Duodenal mucosa (tissue), 2 donors: ENCODE measurements around the gene MET.
"Not testable (repeated sequence)": the region's sequence is repeated elsewhere in the genome, so short reads cannot be mapped to it uniquely, and the experiment has no call there.

Experiments
- H3K27ac ChIP-seq: one replicate; pipeline ENCODE4 v1.7.0; 2013; ENCODE audit warnings: low read depth, low read length
- H3K27me3 ChIP-seq, 2 donors: one replicate each; pipeline ENCODE4 v1.7.0; 2013; ENCODE audit warnings: low read length in 2 of 2, control low read depth in 1 of 2; ENCODE audit not compliant: insufficient read depth in 2 of 2, control insufficient read depth in 1 of 2
- H3K36me3 ChIP-seq, 2 donors: one replicate each; pipeline ENCODE4 v1.7.0; 2013; ENCODE audit warnings: low read length in 2 of 2, control low read depth in 1 of 2; ENCODE audit not compliant: insufficient read depth in 2 of 2, control insufficient read depth in 1 of 2
- H3K4me1 ChIP-seq, 2 donors: one replicate each; pipeline ENCODE4 v1.7.0; 2013; ENCODE audit warnings: low read length in 2 of 2, control low read depth in 1 of 2; ENCODE audit not compliant: insufficient read depth in 2 of 2, control insufficient read depth in 1 of 2
- H3K4me3 ChIP-seq, 2 donors: one replicate each; pipeline ENCODE4 v1.7.0; 2013; ENCODE audit warnings: low read length in 2 of 2, low read depth in 1 of 2
- H3K9ac ChIP-seq, 2 donors: one replicate each; pipeline ENCODE4 v1.7.0; 2013; ENCODE audit warnings: low read length in 2 of 2, low read depth in 1 of 2
- H3K9me3 ChIP-seq, 2 donors: one replicate each; pipeline ENCODE4 v1.7.0; 2013; ENCODE audit warnings: low read length in 2 of 2, control low read depth in 1 of 2; ENCODE audit not compliant: control insufficient read depth in 1 of 2

Gene MET

GRCh38 chr7:116742641-116743040 is 70.6 kb downstream of the MET start:
- Histone ChIP-seq H3K9ac (no peak overlapping the region), H3K9me3 (no peaks in the 10 kb centered on the region), H3K4me1 (no peaks in the 10 kb centered on the region), H3K4me3 (no peak overlapping the region), H3K27ac (no peak overlapping the region), H3K36me3 (peaks cover 0 to 14% of the 10 kb centered on the region in 2 donors), H3K27me3 (no peaks in the 10 kb centered on the region)

- H3K9me3 ChIP-seq, H3K4me1 ChIP-seq, H3K27me3 ChIP-seq, H3K27ac ChIP-seq, H3K9ac ChIP-seq, H3K4me3 ChIP-seq: not testable (repeated sequence)
- peaks cover 0 to 14% of the 10 kb centered on the region in 2 donors for H3K36me3 ChIP-seq
These were observed 71.8 kb downstream of the MET start for GRCh38 chr7:116743835-116744234.

- not testable (repeated sequence) for H3K4me3 ChIP-seq, H3K9me3 ChIP-seq, H3K27me3 ChIP-seq, H3K9ac ChIP-seq, H3K27ac ChIP-seq, H3K36me3 ChIP-seq, H3K4me1 ChIP-seq
These were observed 74.4 kb downstream of the MET start for GRCh38 chr7:116746388-116746787.

- H3K27me3 ChIP-seq, H3K4me1 ChIP-seq, H3K9ac ChIP-seq, H3K9me3 ChIP-seq, H3K27ac ChIP-seq, H3K36me3 ChIP-seq, H3K4me3 ChIP-seq: not testable (repeated sequence)
These were observed 79.1 kb downstream of the MET start for GRCh38 chr7:116751070-116751469.

GRCh38 chr7:116752305-116753074 is 80.5 kb downstream of the MET start:
- Histone ChIP-seq H3K36me3 (peaks cover 0 to 4% of the 10 kb centered on the region in 2 donors), H3K4me3 (no peak overlapping the region), H3K27ac (no peak overlapping the region), H3K4me1 (no peaks in the 10 kb centered on the region), H3K9ac (no peak overlapping the region), H3K9me3 (no peaks in the 10 kb centered on the region), H3K27me3 (no peaks in the 10 kb centered on the region)

GRCh38 chr7:116753130-116753529 is 81.1 kb downstream of the MET start:
- no peak overlapping the region for H3K4me3 ChIP-seq
- H3K36me3 ChIP-seq: peaks cover 0 to 4% of the 10 kb centered on the region in 2 donors
- H3K27me3 ChIP-seq: no peaks in the 10 kb centered on the region
- no peak overlapping the region for H3K27ac ChIP-seq
- H3K4me1 ChIP-seq: no peaks in the 10 kb centered on the region
- no peak overlapping the region for H3K9ac ChIP-seq
- no peaks in the 10 kb centered on the region for H3K9me3 ChIP-seq

GRCh38 chr7:116754186-116754585 is 82.2 kb downstream of the MET start:
- Histone ChIP-seq H3K4me1 (no peaks in the 10 kb centered on the region), H3K9me3 (no peaks in the 10 kb centered on the region), H3K36me3 (peaks cover 4% of the 10 kb centered on the region in 2 donors), H3K4me3 (no peak overlapping the region), H3K9ac (no peak overlapping the region), H3K27me3 (no peaks in the 10 kb centered on the region), H3K27ac (no peak overlapping the region)

GRCh38 chr7:116757283-116757682 is 85.3 kb downstream of the MET start:
- Histone ChIP-seq H3K9ac (no peak overlapping the region), H3K27ac (no peak overlapping the region), H3K36me3 (peaks cover 4 to 7% of the 10 kb centered on the region in 2 donors), H3K27me3 (no peaks in the 10 kb centered on the region), H3K9me3 (no peaks in the 10 kb centered on the region), H3K4me1 (no peaks in the 10 kb centered on the region), H3K4me3 (no peak overlapping the region)

GRCh38 chr7:116759642-116760041 is 87.6 kb downstream of the MET start:
- not testable (repeated sequence) for H3K9me3 ChIP-seq, H3K27me3 ChIP-seq, H3K4me3 ChIP-seq, H3K4me1 ChIP-seq, H3K9ac ChIP-seq, H3K36me3 ChIP-seq, H3K27ac ChIP-seq

GRCh38 chr7:116762971-116763370 is 91.0 kb downstream of the MET start:
- H3K9ac ChIP-seq: no peak overlapping the region
- no peak overlapping the region for H3K4me3 ChIP-seq
- H3K27ac ChIP-seq: no peak overlapping the region
- H3K27me3 ChIP-seq: no peaks in the 10 kb centered on the region
- H3K9me3 ChIP-seq: no peaks in the 10 kb centered on the region
- H3K36me3 ChIP-seq: peaks cover 0 to 7% of the 10 kb centered on the region in 2 donors
- peaks cover 0 to 7% of the 10 kb centered on the region in 2 donors for H3K4me1 ChIP-seq
